ENCODE data around the gene COL15A1.

DNA sequence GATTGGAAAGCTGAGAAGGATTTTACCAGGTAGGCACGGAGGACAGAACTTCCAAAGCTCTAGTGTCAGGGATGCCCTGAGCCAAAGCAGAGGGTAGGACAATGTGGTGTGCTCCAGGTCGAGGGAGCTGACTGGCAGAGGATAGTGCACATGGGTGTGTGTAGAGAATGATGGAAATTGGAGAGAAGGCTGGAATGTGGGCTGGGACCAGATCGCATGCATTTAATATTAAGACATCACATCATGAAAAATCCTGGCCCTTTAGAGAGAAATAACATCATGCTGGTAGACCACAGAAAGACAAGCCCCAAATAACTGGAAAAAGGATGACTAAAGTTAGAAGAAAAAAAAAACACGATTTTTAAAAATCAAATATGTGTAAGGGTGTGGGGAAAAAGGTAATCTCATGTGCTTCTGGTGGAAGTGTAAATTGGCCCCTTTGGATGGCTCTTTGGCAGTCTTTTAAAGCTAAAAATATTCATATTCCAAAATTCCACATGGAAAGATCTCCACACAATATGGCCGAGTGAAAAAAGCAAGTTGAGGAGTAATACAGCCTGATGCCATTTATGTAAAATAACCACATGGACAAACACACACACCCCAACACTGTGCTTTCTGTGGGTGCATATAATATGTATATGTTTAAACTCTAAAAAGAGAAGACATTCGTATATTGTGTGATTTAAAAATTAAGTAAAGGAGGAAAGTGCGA, 94.2 kb downstream of the COL15A1 start:
- TF ChIP-seq, protein P1, sequence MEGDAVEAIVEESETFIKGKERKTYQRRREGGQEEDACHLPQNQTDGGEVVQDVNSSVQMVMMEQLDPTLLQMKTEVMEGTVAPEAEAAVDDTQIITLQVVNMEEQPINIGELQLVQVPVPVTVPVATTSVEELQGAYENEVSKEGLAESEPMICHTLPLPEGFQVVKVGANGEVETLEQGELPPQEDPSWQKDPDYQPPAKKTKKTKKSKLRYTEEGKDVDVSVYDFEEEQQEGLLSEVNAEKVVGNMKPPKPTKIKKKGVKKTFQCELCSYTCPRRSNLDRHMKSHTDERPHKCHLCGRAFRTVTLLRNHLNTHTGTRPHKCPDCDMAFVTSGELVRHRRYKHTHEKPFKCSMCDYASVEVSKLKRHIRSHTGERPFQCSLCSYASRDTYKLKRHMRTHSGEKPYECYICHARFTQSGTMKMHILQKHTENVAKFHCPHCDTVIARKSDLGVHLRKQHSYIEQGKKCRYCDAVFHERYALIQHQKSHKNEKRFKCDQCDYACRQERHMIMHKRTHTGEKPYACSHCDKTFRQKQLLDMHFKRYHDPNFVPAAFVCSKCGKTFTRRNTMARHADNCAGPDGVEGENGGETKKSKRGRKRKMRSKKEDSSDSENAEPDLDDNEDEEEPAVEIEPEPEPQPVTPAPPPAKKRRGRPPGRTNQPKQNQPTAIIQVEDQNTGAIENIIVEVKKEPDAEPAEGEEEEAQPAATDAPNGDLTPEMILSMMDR (conservative IDR thresholded peaks at IDR 0.05; ENCODE audit: low read length) = no peak
- TF ChIP-seq EZH2phosphoT487 (IDR thresholded peaks at IDR 0.05; ENCODE audit: borderline replicate concordance) = no peak
